Ishikawa (cell line): ENCODE measurements around the gene CABP7.

Source experiments
- CEBPB ChIP-seq: IDR thresholded peaks from 2 replicates; pipeline ENCODE4 v1.6.1; 2012
- CREB1 ChIP-seq: IDR thresholded peaks from 2 replicates; pipeline ENCODE4 v1.6.1; 2012; ENCODE audit warnings: low read depth
- EGR1 ChIP-seq: IDR thresholded peaks from 2 replicates; pipeline ENCODE4 v1.6.1; 2012
- EP300 ChIP-seq: IDR thresholded peaks from 2 replicates; pipeline ENCODE4 v1.6.1; 2012; ENCODE audit warnings: borderline replicate concordance
- FOXM1 ChIP-seq: IDR thresholded peaks from 2 replicates; pipeline ENCODE4 v1.6.1; 2012; ENCODE audit warnings: low read depth, borderline replicate concordance
- MAX ChIP-seq: IDR thresholded peaks from 2 replicates; pipeline ENCODE4 v1.6.1; 2012
- NFIC ChIP-seq: IDR thresholded peaks from 2 replicates; pipeline ENCODE4 v1.6.1; 2012
- RAD21 ChIP-seq: IDR thresholded peaks from 2 replicates; pipeline ENCODE4 v1.6.1; 2012; ENCODE audit warnings: low read depth
- REST ChIP-seq: IDR thresholded peaks from 2 replicates; pipeline ENCODE4 v1.6.1; 2012; ENCODE audit warnings: low read depth, mild to moderate bottlenecking
- TAF1 ChIP-seq: IDR thresholded peaks from 2 replicates; pipeline ENCODE4 v1.6.1; 2012; ENCODE audit warnings: low read depth, mild to moderate bottlenecking
- TCF12 ChIP-seq: IDR thresholded peaks from 2 replicates; pipeline ENCODE4 v1.6.1; 2012; ENCODE audit warnings: low read depth
- TEAD4 ChIP-seq: IDR thresholded peaks from 2 replicates; pipeline ENCODE4 v1.6.1; 2012
- USF1 ChIP-seq: IDR thresholded peaks from 2 replicates; pipeline ENCODE4 v1.6.1; 2012
- YY1 ChIP-seq: IDR thresholded peaks from 2 replicates; pipeline ENCODE4 v1.6.1; 2012; ENCODE audit warnings: low read depth
- ZBTB7A ChIP-seq: IDR thresholded peaks from 2 replicates; pipeline ENCODE4 v1.6.1; 2012; ENCODE audit warnings: low read depth

CABP7 gene

GRCh38 chr22:29719899-29720645 is at the start of gene CABP7:
CABP7 (plus strand) TSS chr22:29720003; CDS start chr22:29720425, 422 bp downstream.
- no peak for TF ChIP-seq CEBPB
- no peak for TF ChIP-seq YY1
- TF ChIP-seq FOXM1: no peak
- TF ChIP-seq TAF1: no peak
- TF ChIP-seq EGR1: no peak
- TF ChIP-seq TCF12: no peak
- TF ChIP-seq RAD21: no peak

GRCh38 chr22:29670626-29671025 is 49.2 kb upstream of the CABP7 start:
- TF ChIP-seq TAF1 (no peak), RAD21 (no peak), TEAD4 (no peak; the same call in 1 of the 2 replicates), NFIC (peak; percentile 43; the same call in 1 of the 2 replicates), USF1 (no peak), CREB1 (no peak), MAX (peak; percentile 72), TCF12 (0 out of 2 replicates have a peak, but pooled peaks have one; percentile 32), EGR1 (no peak), REST (no peak), YY1 (0 out of 2 replicates have a peak, but pooled peaks have one; percentile 11), FOXM1 (no peak), ZBTB7A (no peak), EP300 (peak; percentile 34; the same call in 1 of the 2 replicates), CEBPB (no peak)

- no peak for TF ChIP-seq CEBPB
- TF ChIP-seq REST: no peak
- TF ChIP-seq CREB1: no peak
- no peak for TF ChIP-seq FOXM1
- no peak for TF ChIP-seq TEAD4
- TF ChIP-seq ZBTB7A: no peak
- no peak for TF ChIP-seq EGR1
- no peak for TF ChIP-seq USF1
- TF ChIP-seq RAD21: no peak
- no peak for TF ChIP-seq EP300
- TF ChIP-seq NFIC: no peak
- TF ChIP-seq TAF1: no peak
- no peak for TF ChIP-seq YY1
- no peak for TF ChIP-seq MAX
- TF ChIP-seq TCF12: no peak
These were observed 46.3 kb upstream of the CABP7 start for GRCh38 chr22:29673361-29674066.

GRCh38 chr22:29674121-29674520 is 45.7 kb upstream of the CABP7 start:
- TF ChIP-seq ZBTB7A (no peak), CEBPB (no peak), NFIC (no peak), MAX (no peak), EGR1 (no peak), RAD21 (no peak), REST (no peak)
